SK-N-SH (cell line): Measurements from ENCODE around the gene PCYT1A. TPM values are rescaled to one million over a fixed set of nuclear protein-coding genes. Genes with fewer than 3 reads are reported as not detected.
A peak's percentile ranks its signal among the peaks of the same experiment; 100 is the strongest.

Experiments
- CTCF ChIA-PET: fragments of 300-600, 350-600 bp; formaldehyde crosslinking; extraction: SDS; loops from one replicate; lab custom pipeline; 2021; lab: Yijun Ruan, JAX
- POLR2A ChIA-PET: fragments of 350-600 bp; sonication (Branson Sonifier 250); formaldehyde crosslinking; extraction: SDS; loops from one replicate; lab custom pipeline; 2020; ENCODE audit warnings: antibody characterized with exemption, inconsistent platforms; lab: Yijun Ruan, JAX
- DNase-seq: peaks from one replicate; pipeline ENCODE4 v3.0.0; 2012
- H2AFZ ChIP-seq: fragments of 200-600 bp; sonication (generic); 2 replicates; pipeline ENCODE4 v1.8.1; 2016; ENCODE audit warnings: antibody characterized with exemption, mild to moderate bottlenecking, low read depth
- H3F3A ChIP-seq: fragments of 200-600 bp; sonication (generic); replicated peaks from 2 replicates; pipeline ENCODE3; 2016; ENCODE audit warnings: antibody characterized with exemption, mild to moderate bottlenecking; ENCODE audit not compliant: insufficient read depth
- H3K27ac ChIP-seq, 2 experiments: fragments of 200-500 bp in 1 of 2; fragments of 200-600 bp in 1 of 2; sonication (Bioruptor generic) in 1 of 2; sonication (generic), shearing (Covaris generic) in 1 of 2; 2 replicates each; pipeline versions ENCODE4 v1.5.1 to v1.6.1; 2014 to 2016; ENCODE audit warnings: low read depth in 2 of 2, inconsistent platforms in 1 of 2, low read length in 1 of 2, mild to moderate bottlenecking in 1 of 2, mixed read lengths in 1 of 2
- H3K27me3 ChIP-seq: fragments of 200-600 bp; sonication (generic), shearing (Covaris generic); 2 replicates; pipeline ENCODE4 v1.6.1; 2016; ENCODE audit warnings: mixed run types; ENCODE audit not compliant: insufficient read depth
- H3K36me3 ChIP-seq, 2 experiments: fragments of 200-500 bp in 1 of 2; fragments of 200-600 bp in 1 of 2; sonication (Bioruptor generic) in 1 of 2; sonication (generic) in 1 of 2; replicated peaks in 1 of 2; 2 replicates each; pipeline versions ENCODE3 to v1.5.1; 2014 to 2016; ENCODE audit warnings: low read length in 1 of 2, mild to moderate bottlenecking in 1 of 2; ENCODE audit not compliant: insufficient read depth in 2 of 2, control insufficient read depth in 1 of 2
- H3K4me1 ChIP-seq, 2 experiments: fragments of 200-500 bp in 1 of 2; fragments of 200-600 bp in 1 of 2; sonication (Bioruptor generic) in 1 of 2; sonication (generic), shearing (Covaris generic) in 1 of 2; 2 replicates each; pipeline versions ENCODE4 v1.5.1 to v1.6.1; 2014 to 2016; ENCODE audit warnings: low read depth in 1 of 2, low read length in 1 of 2, mixed run types in 1 of 2; ENCODE audit not compliant: insufficient read depth in 2 of 2, control insufficient read depth in 1 of 2
- H3K4me2 ChIP-seq: fragments of 200-600 bp; sonication (generic), shearing (Covaris generic); 2 replicates; pipeline ENCODE4 v1.6.1; 2017; ENCODE audit warnings: mixed run types
- H3K4me3 ChIP-seq, 2 experiments: fragments of 200-500 bp in 1 of 2; fragments of 200-600 bp in 1 of 2; sonication (Bioruptor generic) in 1 of 2; sonication (generic), shearing (Covaris generic) in 1 of 2; 2 replicates each; pipeline versions ENCODE4 v1.5.1 to v1.8.1; 2014 to 2016; ENCODE audit warnings: low read depth in 2 of 2, inconsistent platforms in 1 of 2, low read length in 1 of 2, mild to moderate bottlenecking in 1 of 2, mixed read lengths in 1 of 2, moderate library complexity in 1 of 2
- H3K79me2 ChIP-seq: fragments of 200-600 bp; sonication (generic); 2 replicates; pipeline ENCODE4 v1.8.1; 2017; ENCODE audit warnings: mild to moderate bottlenecking; ENCODE audit not compliant: insufficient read depth
- H3K9ac ChIP-seq: fragments of 200-600 bp; sonication (generic); 2 replicates; pipeline ENCODE4 v1.6.1; 2017; ENCODE audit warnings: mixed run types
- H3K9me2 ChIP-seq: fragments of 200-600 bp; sonication (generic); 2 replicates; pipeline ENCODE4 v1.6.1; 2017; ENCODE audit warnings: mixed run types
- H3K9me3 ChIP-seq: fragments of 200-600 bp; sonication (generic); 2 replicates; pipeline ENCODE4 v1.6.1; 2017; ENCODE audit warnings: mixed run types, mild to moderate bottlenecking, moderate library complexity
- H4K20me1 ChIP-seq: fragments of 200-600 bp; sonication (generic); 2 replicates; pipeline ENCODE4 v1.6.1; 2017; ENCODE audit warnings: mild to moderate bottlenecking, mixed run types; ENCODE audit not compliant: insufficient read depth
- CHD2 ChIP-seq: fragments of 150-350 bp; IDR thresholded peaks from 2 replicates; pipeline ENCODE4 v1.6.1; 2018; ENCODE audit warnings: low read length; ENCODE audit not compliant: partially characterized antibody
- ELF1 ChIP-seq: IDR thresholded peaks from 2 replicates; pipeline ENCODE4 v1.4.0; 2012
- EP300 ChIP-seq, 2 experiments: IDR thresholded peaks; 2 replicates each; pipeline versions ENCODE4 v1.4.0 to v1.6.1; 2012; ENCODE audit warnings: borderline replicate concordance in 1 of 2, low read depth in 1 of 2, low read length in 1 of 2
- FOSL2 ChIP-seq: IDR thresholded peaks from 2 replicates; pipeline ENCODE4 v1.4.0; 2012; ENCODE audit warnings: low read depth, mild to moderate bottlenecking, moderate library complexity, borderline replicate concordance
- FOXJ3 ChIP-seq: sonication (generic); formaldehyde crosslinking; IDR thresholded peaks from 2 replicates; pipeline ENCODE4 v1.5.1; 2020; ENCODE audit warnings: mild to moderate bottlenecking, missing genetic modification reagents
- FOXM1 ChIP-seq: IDR thresholded peaks from 2 replicates; pipeline ENCODE4 v1.4.0; 2012; ENCODE audit warnings: low read depth, mild to moderate bottlenecking
- GABPA ChIP-seq: IDR thresholded peaks from 2 replicates; pipeline ENCODE4 v1.4.0; 2012; ENCODE audit warnings: low read depth, mild to moderate bottlenecking
- GATA2 ChIP-seq: sonication (generic); formaldehyde crosslinking; IDR thresholded peaks from 2 replicates; pipeline ENCODE4 v1.5.0; 2020; ENCODE audit warnings: mild to moderate bottlenecking, missing genetic modification reagents
- JUND ChIP-seq: IDR thresholded peaks from 2 replicates; pipeline ENCODE4 v1.4.0; 2012
- MEF2A ChIP-seq: IDR thresholded peaks from 2 replicates; pipeline ENCODE4 v1.4.0; 2012; ENCODE audit warnings: low read depth, borderline replicate concordance
- MXI1 ChIP-seq: IDR thresholded peaks from 2 replicates; pipeline ENCODE4 v1.6.1; 2012; ENCODE audit warnings: mild to moderate bottlenecking, low read depth, low read length, improper control_type of control experiment
- NFIC ChIP-seq: IDR thresholded peaks from 2 replicates; pipeline ENCODE4 v1.4.0; 2012; ENCODE audit warnings: borderline replicate concordance
- POLR2AphosphoS5 ChIP-seq: IDR thresholded peaks from 2 replicates; pipeline ENCODE4 v1.6.1; 2012; ENCODE audit warnings: low read depth, low read length
- RAD21 ChIP-seq: IDR thresholded peaks from 2 replicates; pipeline ENCODE4 v1.6.1; 2012; ENCODE audit warnings: mild to moderate bottlenecking, low read length
- RXRA ChIP-seq: IDR thresholded peaks from 2 replicates; pipeline ENCODE4 v1.4.0; 2012; ENCODE audit warnings: low read depth, mild to moderate bottlenecking, borderline replicate concordance
- SIN3A ChIP-seq: IDR thresholded peaks from 2 replicates; pipeline ENCODE4 v1.6.1; 2012; ENCODE audit warnings: low read depth, mild to moderate bottlenecking, low read length, moderate library complexity, borderline replicate concordance
- TAF1 ChIP-seq: IDR thresholded peaks from 2 replicates; pipeline ENCODE4 v1.6.1; 2012; ENCODE audit warnings: low read depth, mild to moderate bottlenecking, low read length, moderate library complexity, borderline replicate concordance
- TCF12 ChIP-seq: IDR thresholded peaks from 2 replicates; pipeline ENCODE4 v1.4.0; 2012
- TEAD4 ChIP-seq: IDR thresholded peaks from 2 replicates; pipeline ENCODE4 v1.4.0; 2012; ENCODE audit warnings: mild to moderate bottlenecking, borderline replicate concordance; ENCODE audit not compliant: insufficient read depth
- YY1 ChIP-seq: IDR thresholded peaks from 2 replicates; pipeline ENCODE4 v1.4.0; 2012; ENCODE audit warnings: low read depth, mild to moderate bottlenecking
- WGBS: methylation state at CpG from one replicate; pipeline ENCODE4 v1.1.6; 2017; ENCODE audit warnings: low lambda C conversion rate; 5-methylcytosine and 5-hydroxymethylcytosine counted together
- polyA plus RNA-seq, 3 experiments: library from polyadenylated mRNA; depleted of rRNA; stranded (reverse); fragments of >200 nt; gene quantifications; 2 replicates each; pipeline ENCODE4 v1.2.3, GENCODE V29; 2012
- TF ChIP-seq, protein P1 (sequence below): fragments of 150-350 bp; IDR thresholded peaks from 2 replicates; pipeline ENCODE4 v1.6.1; 2017; ENCODE audit warnings: antibody characterized with exemption, low read length, low read depth, borderline replicate concordance
- TF ChIP-seq, protein P2 (sequence below): IDR thresholded peaks from 2 replicates; pipeline ENCODE4; 2012
- TF ChIP-seq, protein P3 (sequence below): fragments of 150-350 bp; IDR thresholded peaks from 2 replicates; pipeline ENCODE4 v1.6.1; 2016; ENCODE audit warnings: mild to moderate bottlenecking, low read depth, low read length
- TF ChIP-seq, protein P4 (sequence below): IDR thresholded peaks from 2 replicates; pipeline ENCODE4 v1.6.1; 2012; ENCODE audit warnings: mild to moderate bottlenecking, low read depth, low read length, moderate library complexity
- TF ChIP-seq, protein P5 (sequence below): IDR thresholded peaks from 2 replicates; pipeline ENCODE4 v1.4.0; 2012; ENCODE audit warnings: low read depth
- TF ChIP-seq, protein P6 (sequence below): IDR thresholded peaks from 2 replicates; pipeline ENCODE4 v1.4.0; 2012; ENCODE audit warnings: low read depth, borderline replicate concordance

Gene PCYT1A
- 45.9 and 52.4 TPM in 2 replicates for polyA plus RNA-seq (2012; rRNA removed)
- polyA plus RNA-seq (2012; cell fraction: cytosol; rRNA removed), result 31.5 and 40.6 TPM in 2 replicates
- polyA plus RNA-seq (2012; cell fraction: nucleus; rRNA removed), result 59.3 and 89.8 TPM in 2 replicates

DNA sequence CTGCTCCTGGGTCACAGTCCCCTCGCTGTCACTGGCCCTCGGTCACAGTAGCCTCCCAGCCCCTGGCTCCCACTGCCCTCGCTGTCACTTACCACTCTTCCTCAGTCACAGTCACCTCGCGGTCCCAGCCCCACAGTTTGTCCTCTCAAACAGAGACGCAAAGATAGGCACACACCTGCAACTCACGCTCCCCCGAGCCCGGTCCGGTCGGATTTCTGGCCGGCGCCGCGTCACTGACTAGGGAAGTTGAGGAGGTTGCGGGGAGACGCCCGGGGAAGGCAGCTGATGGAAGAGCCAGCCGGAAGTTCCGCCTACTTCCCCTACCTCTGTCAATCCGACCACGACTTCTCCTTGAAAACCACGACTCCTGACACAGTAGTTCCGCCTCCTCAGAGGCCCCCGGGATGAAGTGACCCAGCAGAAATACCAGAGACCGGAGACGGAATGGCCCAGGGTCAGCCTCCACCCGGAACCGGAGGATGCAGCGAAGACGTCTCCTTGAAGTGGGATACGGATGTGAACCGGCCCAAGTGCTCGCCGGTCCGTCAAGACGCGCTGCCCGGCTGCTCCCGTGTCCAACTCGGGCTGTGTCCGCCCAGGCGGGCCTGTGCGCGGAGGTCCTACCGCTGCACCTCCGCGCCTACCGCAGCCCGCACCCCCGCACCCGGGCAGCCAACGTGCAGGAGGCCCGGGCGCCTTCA, at the start of gene PCYT1A:
Gene PCYT1A, minus strand, starts transcription at position 287 of the 701 bp plus-strand sequence. CDS start 17,195 bp downstream, outside the sequence.
- Histone ChIP-seq H3K27me3 (no peaks in the 10 kb centered on the region), H3K4me2 (peak within 1 kb of the TSS; percentile 88), H2AFZ (peak within 1 kb of the TSS; percentile 84), H3K9me2 (no peaks in the 10 kb centered on the region), H3K79me2 (peaks cover 61% of the 10 kb centered on the region), H3K36me3 (peaks cover 3 to 6% of the 10 kb centered on the region in 2 experiments), H3K9me3 (no peaks in the 10 kb centered on the region), H3K9ac (peak within 1 kb of the TSS; percentile 91), H3F3A (peaks cover 19% of the 10 kb centered on the region), H3K4me3 (peak within 1 kb of the TSS; percentile 74 to 87), H3K27ac (peak within 1 kb of the TSS; percentile 82 to 90), H3K4me1 (peaks cover 0 to 4% of the 10 kb centered on the region in 2 experiments; a peak in 1 of 4 replicates), H4K20me1 (no peaks in the 10 kb centered on the region; the same call in 1 of the 2 replicates)
- peak; percentile 93 for DNase-seq
- 1% methylated on average over 32 of the region's 55 CpGs for WGBS
- ChIA-PET POLR2A (interaction anchor here (0.5 kb wide), 1 partner anchor 281 kb away, joined by 3 read pairs; the partner anchor contains the start of genes FBXO45 and WDR53), CTCF (interaction anchor here (1.0 kb wide), 1 partner anchor 206 kb away, joined by 3 read pairs; no protein-coding TSS in a partner anchor)
- TF ChIP-seq EP300 (IDR thresholded peaks at IDR 0.05; ENCODE audit: borderline replicate concordance in 1 of 2, low read depth in 1 of 2, low read length in 1 of 2) (peak; percentile 32 to 59; a peak in 3 of 4 replicates), GATA2 (no peak), JUND (no peak), GABPA (peak; percentile 95), CHD2 (peak; percentile 77), MXI1 (peak; percentile 87), FOXJ3 (no peak), FOXM1 (no peak), ELF1 (peak; percentile 80), TAF1 (peak; percentile 78), SIN3A (peak; percentile 93), FOSL2 (no peak), POLR2AphosphoS5 (peak; percentile 90), TEAD4 (no peak), TCF12 (no peak), MEF2A (no peak), RAD21 (no peak), RXRA (no peak), YY1 (peak; percentile 65; the same call in 1 of the 2 replicates), NFIC (no peak)
- TF ChIP-seq, protein P1, sequence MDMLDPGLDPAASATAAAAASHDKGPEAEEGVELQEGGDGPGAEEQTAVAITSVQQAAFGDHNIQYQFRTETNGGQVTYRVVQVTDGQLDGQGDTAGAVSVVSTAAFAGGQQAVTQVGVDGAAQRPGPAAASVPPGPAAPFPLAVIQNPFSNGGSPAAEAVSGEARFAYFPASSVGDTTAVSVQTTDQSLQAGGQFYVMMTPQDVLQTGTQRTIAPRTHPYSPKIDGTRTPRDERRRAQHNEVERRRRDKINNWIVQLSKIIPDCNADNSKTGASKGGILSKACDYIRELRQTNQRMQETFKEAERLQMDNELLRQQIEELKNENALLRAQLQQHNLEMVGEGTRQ, result no peak
- TF ChIP-seq, protein P2, sequence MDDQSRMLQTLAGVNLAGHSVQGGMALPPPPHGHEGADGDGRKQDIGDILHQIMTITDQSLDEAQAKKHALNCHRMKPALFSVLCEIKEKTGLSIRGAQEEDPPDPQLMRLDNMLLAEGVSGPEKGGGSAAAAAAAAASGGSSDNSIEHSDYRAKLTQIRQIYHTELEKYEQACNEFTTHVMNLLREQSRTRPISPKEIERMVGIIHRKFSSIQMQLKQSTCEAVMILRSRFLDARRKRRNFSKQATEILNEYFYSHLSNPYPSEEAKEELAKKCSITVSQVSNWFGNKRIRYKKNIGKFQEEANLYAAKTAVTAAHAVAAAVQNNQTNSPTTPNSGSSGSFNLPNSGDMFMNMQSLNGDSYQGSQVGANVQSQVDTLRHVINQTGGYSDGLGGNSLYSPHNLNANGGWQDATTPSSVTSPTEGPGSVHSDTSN, result peak; percentile 90
- TF ChIP-seq, protein P3, sequence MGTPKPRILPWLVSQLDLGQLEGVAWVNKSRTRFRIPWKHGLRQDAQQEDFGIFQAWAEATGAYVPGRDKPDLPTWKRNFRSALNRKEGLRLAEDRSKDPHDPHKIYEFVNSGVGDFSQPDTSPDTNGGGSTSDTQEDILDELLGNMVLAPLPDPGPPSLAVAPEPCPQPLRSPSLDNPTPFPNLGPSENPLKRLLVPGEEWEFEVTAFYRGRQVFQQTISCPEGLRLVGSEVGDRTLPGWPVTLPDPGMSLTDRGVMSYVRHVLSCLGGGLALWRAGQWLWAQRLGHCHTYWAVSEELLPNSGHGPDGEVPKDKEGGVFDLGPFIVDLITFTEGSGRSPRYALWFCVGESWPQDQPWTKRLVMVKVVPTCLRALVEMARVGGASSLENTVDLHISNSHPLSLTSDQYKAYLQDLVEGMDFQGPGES, result peak; percentile 17; the same call in 1 of the 2 replicates
- TF ChIP-seq, protein P4, sequence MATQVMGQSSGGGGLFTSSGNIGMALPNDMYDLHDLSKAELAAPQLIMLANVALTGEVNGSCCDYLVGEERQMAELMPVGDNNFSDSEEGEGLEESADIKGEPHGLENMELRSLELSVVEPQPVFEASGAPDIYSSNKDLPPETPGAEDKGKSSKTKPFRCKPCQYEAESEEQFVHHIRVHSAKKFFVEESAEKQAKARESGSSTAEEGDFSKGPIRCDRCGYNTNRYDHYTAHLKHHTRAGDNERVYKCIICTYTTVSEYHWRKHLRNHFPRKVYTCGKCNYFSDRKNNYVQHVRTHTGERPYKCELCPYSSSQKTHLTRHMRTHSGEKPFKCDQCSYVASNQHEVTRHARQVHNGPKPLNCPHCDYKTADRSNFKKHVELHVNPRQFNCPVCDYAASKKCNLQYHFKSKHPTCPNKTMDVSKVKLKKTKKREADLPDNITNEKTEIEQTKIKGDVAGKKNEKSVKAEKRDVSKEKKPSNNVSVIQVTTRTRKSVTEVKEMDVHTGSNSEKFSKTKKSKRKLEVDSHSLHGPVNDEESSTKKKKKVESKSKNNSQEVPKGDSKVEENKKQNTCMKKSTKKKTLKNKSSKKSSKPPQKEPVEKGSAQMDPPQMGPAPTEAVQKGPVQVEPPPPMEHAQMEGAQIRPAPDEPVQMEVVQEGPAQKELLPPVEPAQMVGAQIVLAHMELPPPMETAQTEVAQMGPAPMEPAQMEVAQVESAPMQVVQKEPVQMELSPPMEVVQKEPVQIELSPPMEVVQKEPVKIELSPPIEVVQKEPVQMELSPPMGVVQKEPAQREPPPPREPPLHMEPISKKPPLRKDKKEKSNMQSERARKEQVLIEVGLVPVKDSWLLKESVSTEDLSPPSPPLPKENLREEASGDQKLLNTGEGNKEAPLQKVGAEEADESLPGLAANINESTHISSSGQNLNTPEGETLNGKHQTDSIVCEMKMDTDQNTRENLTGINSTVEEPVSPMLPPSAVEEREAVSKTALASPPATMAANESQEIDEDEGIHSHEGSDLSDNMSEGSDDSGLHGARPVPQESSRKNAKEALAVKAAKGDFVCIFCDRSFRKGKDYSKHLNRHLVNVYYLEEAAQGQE, result peak; percentile 53; the same call in 1 of the 2 replicates
- TF ChIP-seq, protein P5, sequence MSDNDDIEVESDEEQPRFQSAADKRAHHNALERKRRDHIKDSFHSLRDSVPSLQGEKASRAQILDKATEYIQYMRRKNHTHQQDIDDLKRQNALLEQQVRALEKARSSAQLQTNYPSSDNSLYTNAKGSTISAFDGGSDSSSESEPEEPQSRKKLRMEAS, result peak; percentile 79; the same call in 1 of the 2 replicates
- TF ChIP-seq, protein P6, sequence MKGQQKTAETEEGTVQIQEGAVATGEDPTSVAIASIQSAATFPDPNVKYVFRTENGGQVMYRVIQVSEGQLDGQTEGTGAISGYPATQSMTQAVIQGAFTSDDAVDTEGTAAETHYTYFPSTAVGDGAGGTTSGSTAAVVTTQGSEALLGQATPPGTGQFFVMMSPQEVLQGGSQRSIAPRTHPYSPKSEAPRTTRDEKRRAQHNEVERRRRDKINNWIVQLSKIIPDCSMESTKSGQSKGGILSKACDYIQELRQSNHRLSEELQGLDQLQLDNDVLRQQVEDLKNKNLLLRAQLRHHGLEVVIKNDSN, result no peak; the same call in 1 of the 2 replicates
